Activated CD4-positive, alpha-beta T cell treated with anti-CD3 and anti-CD28 coated beads for 4 hours (primary cell): Measurements from ENCODE around the gene ANO2.

Experiments used
- DNase-seq, 2 donors: peaks; one replicate each; pipeline ENCODE4 v3.0.0-alpha.2; 2020

ANO2 gene

GRCh38 chr12:5524769-5525436 is 420.2 kb downstream of the ANO2 start:
- DNase-seq, result no peak

GRCh38 chr12:5524116-5524768 is 420.8 kb downstream of the ANO2 start:
- no peak for DNase-seq

- DNase-seq, result no peak
Measured at GRCh38 chr12:5523396-5524115, 421.5 kb downstream of the ANO2 start.

- no peak for DNase-seq
Measured at GRCh38 chr12:5522432-5523335, 422.4 kb downstream of the ANO2 start.

- no peak for DNase-seq
Measured at GRCh38 chr12:5521456-5522325, 423.4 kb downstream of the ANO2 start.

- no peak for DNase-seq
Measured at GRCh38 chr12:5520831-5521230, 424.2 kb downstream of the ANO2 start.

GRCh38 chr12:5520037-5520436 is 425.0 kb downstream of the ANO2 start:
- DNase-seq, result no peak

GRCh38 chr12:5518584-5519365 is 426.3 kb downstream of the ANO2 start:
- DNase-seq, result no peak

- DNase-seq, result no peak
Measured at GRCh38 chr12:5516371-5517241, 428.5 kb downstream of the ANO2 start.

GRCh38 chr12:5515458-5515857 is 429.6 kb downstream of the ANO2 start:
- no peak for DNase-seq

- DNase-seq, result no peak
Measured at GRCh38 chr12:5514545-5514944, 430.5 kb downstream of the ANO2 start.

GRCh38 chr12:5514016-5514415 is 431.0 kb downstream of the ANO2 start:
- DNase-seq, result no peak

- no peak for DNase-seq
Measured at GRCh38 chr12:5513406-5513805, 431.7 kb downstream of the ANO2 start.
